ENCODE data around the gene ILF2. TPM values are rescaled to one million over a fixed set of nuclear protein-coding genes. Genes with fewer than 3 reads are reported as not detected.
A peak's percentile ranks its signal among the peaks of the same experiment; 100 is the strongest.

The ILF2 gene
- polyA plus RNA-seq, 2 of the 4 experiments (the other 2 are of a cell fraction), result 249 to 285 TPM

- FAIRE-seq (no peak), ATAC-seq (no peak), DNase-seq (ENCODE audit: low read depth in 1 of 2, low spot score in 1 of 2) (no peak)
- ChIA-PET CTCF (interaction anchor here (0.6 to 3.4 kb wide), 4 partner anchors 15 to 102 kb away, joined by 3 to 32 read pairs (median 16); no protein-coding TSS in a partner anchor), POLR2A (interaction anchor here (2.5 to 2.6 kb wide), 2 partner anchors 9 to 22 kb away, joined by 48 to 49 read pairs; partner anchors contain the start of genes S100A14 and S100A16)
- Histone ChIP-seq H3K9me3 (no peaks in the 10 kb centered on the region), H3K27ac (peak overlapping the region in 1 of 2 experiments; percentile 99; a peak in 2 of 6 replicates), H3K4me1 (peaks cover 25% of the 10 kb centered on the region), H3K4me2 (peak overlapping the region; percentile 98), H3K4me3 (peak overlapping the region; percentile 90)
- TF ChIP-seq HOXB13 (CRISPR knock-in tag; IDR thresholded peaks at IDR 0.05; ENCODE audit: low read depth) (no peak), PBX3 (IDR thresholded peaks at IDR 0.05) (no peak), POLR2AphosphoS2 (conservative IDR thresholded peaks at IDR 0.05; ENCODE audit: low read length) (no peak), ATOH8 (CRISPR knock-in tag; IDR thresholded peaks at IDR 0.05; ENCODE audit: low read depth) (no peak), EHF (CRISPR knock-in tag; IDR thresholded peaks at IDR 0.05) (no peak), MYC (IDR thresholded peaks at IDR 0.05; ENCODE audit: borderline replicate concordance, low read length) (no peak), FOSB (CRISPR knock-in tag; IDR thresholded peaks at IDR 0.05) (no peak), CEBPB (IDR thresholded peaks at IDR 0.05) (no peak), HMGXB4 (CRISPR knock-in tag; IDR thresholded peaks at IDR 0.05; ENCODE audit: borderline replicate concordance) (no peak), RCOR1 (IDR thresholded peaks at IDR 0.05; ENCODE audit: low read depth, low read length) (no peak), TFCP2L1 (CRISPR knock-in tag; IDR thresholded peaks at IDR 0.05) (no peak), HEYL (CRISPR knock-in tag; IDR thresholded peaks at IDR 0.05) (no peak)
- 81% methylated on average over 7 of the region's 7 CpGs for WGBS (ENCODE audit: missing lambda C conversion rate)
Measured at GRCh38 chr1:153635872-153636271, 34.9 kb downstream of the ILF2 start.

- ChIA-PET CTCF (interaction anchor here (0.7 to 3.4 kb wide), 15 partner anchors 10 to 281 kb away, joined by 3 to 32 read pairs (median 5); partner anchors contain the start of genes S100A14 and S100A16), POLR2A (interaction anchor here (0.7 to 2.6 kb wide), 31 partner anchors 10 to 1641 kb away, joined by 3 to 49 read pairs (median 5); partner anchors contain the start of genes CREB3L4, DENND4B, ILF2 and INTS3)
- peak within 1 kb of the TSS; percentile 98 for H3K4me2 ChIP-seq
- peak; percentile 89 to 94 for ATAC-seq
- TF ChIP-seq ZFP36 (IDR thresholded peaks at IDR 0.05; ENCODE audit: borderline replicate concordance, partially characterized antibody), result no peak
- peak; percentile 68; the same call in 1 of the 3 replicates for TF ChIP-seq BCL3 (IDR thresholded peaks at IDR 0.05)
- peak; percentile 22 for TF ChIP-seq CHD2 (IDR thresholded peaks at IDR 0.05; ENCODE audit: low read length, partially characterized antibody)
- no peak for TF ChIP-seq GATA3 (IDR thresholded peaks at IDR 0.05; ENCODE audit: borderline replicate concordance)
- TF ChIP-seq JUN (IDR thresholded peaks at IDR 0.05), result peak in 1 of 2 experiments; percentile 95; a peak in 4 of 5 replicates
- 0 out of 2 replicates have a peak, but pooled peaks have one; percentile 32 for TF ChIP-seq HOXB13 (CRISPR knock-in tag; IDR thresholded peaks at IDR 0.05; ENCODE audit: low read depth)
- TF ChIP-seq KDM1A (IDR thresholded peaks at IDR 0.05; ENCODE audit: low read depth), result no peak
- peak; percentile 80 for TF ChIP-seq MAX (IDR thresholded peaks at IDR 0.05)
- TF ChIP-seq PHF8 (IDR thresholded peaks at IDR 0.05; ENCODE audit: borderline replicate concordance, low read depth), result peak; percentile 56; the same call in 1 of the 2 replicates
- no peak for TF ChIP-seq FOSB (CRISPR knock-in tag; IDR thresholded peaks at IDR 0.05)
- TF ChIP-seq RAD21 (conservative IDR thresholded peaks at IDR 0.05 in 1 of 2, IDR thresholded peaks at IDR 0.05 in 1 of 2), result no peak
- TF ChIP-seq SMC3 (IDR thresholded peaks at IDR 0.05), result peak; percentile 6; the same call in 1 of the 3 replicates
- TF ChIP-seq MYC (IDR thresholded peaks at IDR 0.05; ENCODE audit: borderline replicate concordance, low read length), result peak; percentile 56
- peak; percentile 63 for TF ChIP-seq POLR2A (IDR thresholded peaks at IDR 0.05; ENCODE audit: low read length)
- no peak for TF ChIP-seq RNF2 (IDR thresholded peaks at IDR 0.05; ENCODE audit: borderline replicate concordance, low read depth)
- TF ChIP-seq E2F6 (IDR thresholded peaks at IDR 0.05; ENCODE audit: borderline replicate concordance, low read depth), result no peak
- FAIRE-seq, result peak; percentile 81
- peak within 1 kb of the TSS; percentile 99 to 100 for H3K27ac ChIP-seq
- WGBS (ENCODE audit: missing lambda C conversion rate), result 3% methylated on average over 42 of the region's 65 CpGs
- peaks cover 25% of the 10 kb centered on the region for H3K4me1 ChIP-seq
- peak; percentile 97 to 99 for DNase-seq (ENCODE audit: low read depth in 1 of 2, low spot score in 1 of 2)
- peak within 1 kb of the TSS; percentile 90 for H3K4me3 ChIP-seq
- H3K9me3 ChIP-seq, result no peaks in the 10 kb centered on the region
Measured at GRCh38 chr1:153633754-153634665, 36.8 kb downstream of the ILF2 start, which contains the start of gene CHTOP. TSS of gene CHTOP (plus strand) at chr1:153634066. CDS start at chr1:153636589, 2,523 bp downstream.
